K562 (cell line): ENCODE measurements around the gene SCN7A.
"Not testable (repeated sequence)": the region's sequence is repeated elsewhere in the genome, so short reads cannot be mapped to it uniquely, and the experiment has no call there.

Experiments
- CTCF ChIP-seq, 3 experiments: IDR thresholded peaks in 2 of 3; conservative IDR thresholded peaks in 1 of 3; 2 replicates each; pipeline ENCODE4 v1.5.1; 2011 to 2012; ENCODE audit warnings: low read length in 3 of 3, mild to moderate bottlenecking in 3 of 3, control low read depth in 2 of 3, improper control_type of control experiment in 1 of 3, inconsistent platforms in 1 of 3, low read depth in 1 of 3, mixed read lengths in 1 of 3, moderate library complexity in 1 of 3; ENCODE audit not compliant: insufficient read depth in 2 of 3
- E2F6 ChIP-seq, 2 experiments: IDR thresholded peaks; 2 replicates each; pipeline ENCODE4 v1.6.1; 2011; ENCODE audit warnings: borderline replicate concordance in 1 of 2, control low read depth in 1 of 2, low read depth in 1 of 2, low read length in 1 of 2, mild to moderate bottlenecking in 1 of 2, mixed read lengths in 1 of 2, moderate library complexity in 1 of 2; ENCODE audit not compliant: insufficient read depth in 1 of 2, insufficient read length in 1 of 2, poor library complexity in 1 of 2, severe bottlenecking in 1 of 2; ENCODE audit errors: extremely low read depth in 1 of 2
- EP300 ChIP-seq: IDR thresholded peaks from 2 replicates; pipeline ENCODE4 v1.6.1; 2012; ENCODE audit warnings: low read length, improper control_type of control experiment
- EZH2 ChIP-seq: IDR thresholded peaks from 2 replicates; pipeline ENCODE4 v1.6.1; 2012; ENCODE audit warnings: low read depth, mild to moderate bottlenecking, inconsistent platforms, low read length, borderline replicate concordance
- HDAC6 ChIP-seq: IDR thresholded peaks from 2 replicates; pipeline ENCODE4 v1.6.1; 2012; ENCODE audit warnings: low read depth, mild to moderate bottlenecking, control low read depth, inconsistent platforms, low read length, moderate library complexity
- POLR2A ChIP-seq: fragments of 450-650 bp; conservative IDR thresholded peaks from 2 replicates; pipeline ENCODE4 v1.6.1; 2016
- PRDM10 ChIP-seq: fragments of 450-650 bp; IDR thresholded peaks from 2 replicates; pipeline ENCODE4 v1.6.1; 2018; ENCODE audit not compliant: partially characterized antibody
- RERE ChIP-seq: sonication (generic); formaldehyde crosslinking; IDR thresholded peaks from 2 replicates; pipeline ENCODE4 v1.8.0; 2023; ENCODE audit warnings: missing genetic modification reagents, mild to moderate bottlenecking, borderline replicate concordance
- REST ChIP-seq, 2 experiments: fragments of 450-650 bp; formaldehyde crosslinking in 1 of 2; IDR thresholded peaks; 2 replicates each; pipeline versions ENCODE4 v1.4.0 to v1.6.1; 2014 to 2020; ENCODE audit warnings: mild to moderate bottlenecking in 2 of 2, borderline replicate concordance in 1 of 2, low read depth in 1 of 2
- SRSF1 ChIP-seq: fragments of 200-400 bp; formaldehyde crosslinking; IDR thresholded peaks from 2 replicates; pipeline ENCODE4 v1.6.1; 2017; ENCODE audit warnings: mild to moderate bottlenecking, low read depth, low read length, moderate library complexity
- ZNF766 ChIP-seq: fragments of 200-800 bp; sonication (Bioruptor generic); conservative IDR thresholded peaks from 2 replicates; pipeline ENCODE4 v1.6.1; 2016; ENCODE audit warnings: missing genetic modification characterization, missing compliant biosample characterization
- ZZZ3 ChIP-seq: fragments of 450-650 bp; IDR thresholded peaks from 2 replicates; pipeline ENCODE4 v1.6.1; 2016; ENCODE audit warnings: antibody characterized with exemption, mild to moderate bottlenecking, moderate library complexity

- not testable (repeated sequence) for TF ChIP-seq EZH2; POLR2A; HDAC6; SRSF1; ZZZ3; REST (IDR thresholded peaks at IDR 0.05; ENCODE audit: borderline replicate concordance); REST (CRISPR knock-in tag; IDR thresholded peaks at IDR 0.05; ENCODE audit: low read depth); EP300; RERE (CRISPR knock-in tag); CTCF (IDR thresholded peaks at IDR 0.05 in 2 of 3, conservative IDR thresholded peaks at IDR 0.05 in 1 of 3; ENCODE audit: insufficient read depth in 2 of 3, low read depth in 1 of 3, low read length in 3 of 3); PRDM10; E2F6 (IDR thresholded peaks at IDR 0.05; ENCODE audit: borderline replicate concordance in 1 of 2, extremely low read depth in 1 of 2, insufficient read depth in 1 of 2, insufficient read length in 1 of 2, low read depth in 1 of 2, low read length in 1 of 2, poor library complexity in 1 of 2, severe bottlenecking in 1 of 2); ZNF766 (CRISPR knock-in tag)
These were observed 136.1 kb downstream of the SCN7A start for GRCh38 chr2:166357950-166358321.
